Fibroblast of lung (primary cell): Measurements from ENCODE around the gene EFS. TPM values are rescaled to one million over a fixed set of nuclear protein-coding genes. Genes with fewer than 3 reads are reported as not detected.
A peak's percentile ranks its signal among the peaks of the same experiment; 100 is the strongest.

Source experiments
- DNase-seq, 2 donors: peaks; one replicate each; pipeline versions ENCODE4 v3.0.0 to v3.0.0-alpha.2; 2010; ENCODE audit warnings: low read depth in 2 of 2
- H2AFZ ChIP-seq: 2 replicates; pipeline ENCODE4 v1.5.1; 2012; ENCODE audit warnings: low read length, control low read depth, inconsistent platforms
- H3K27ac ChIP-seq: 2 replicates; pipeline ENCODE4 v1.5.1; 2011; ENCODE audit warnings: low read length, control low read depth; ENCODE audit not compliant: insufficient read depth
- H3K27me3 ChIP-seq: 2 replicates; pipeline ENCODE4 v1.5.1; 2011; ENCODE audit warnings: mild to moderate bottlenecking, low read length; ENCODE audit not compliant: control insufficient read depth, insufficient read depth
- H3K36me3 ChIP-seq: 2 replicates; pipeline ENCODE4 v1.5.1; 2011; ENCODE audit warnings: low read length; ENCODE audit not compliant: control insufficient read depth, insufficient read depth
- H3K4me1 ChIP-seq: 2 replicates; pipeline ENCODE4 v1.5.1; 2011; ENCODE audit warnings: low read length; ENCODE audit not compliant: control insufficient read depth, insufficient read depth; ENCODE audit errors: extremely low read depth
- H3K4me2 ChIP-seq: 2 replicates; pipeline ENCODE4 v1.5.1; 2011; ENCODE audit warnings: low read length, control low read depth; ENCODE audit not compliant: insufficient read depth; ENCODE audit errors: extremely low read depth
- H3K4me3 ChIP-seq, 4 experiments: fragments of 200-600 bp in 1 of 4; sonication (generic) in 1 of 4; replicated peaks in 1 of 4; 2 replicates each; pipeline ENCODE4 v1.5.1; 2011 to 2016; ENCODE audit warnings: low read length in 4 of 4, low read depth in 3 of 4, mild to moderate bottlenecking in 3 of 4, control low read depth in 2 of 4, inconsistent platforms in 1 of 4, mixed read lengths in 1 of 4; ENCODE audit not compliant: insufficient read depth in 1 of 4; ENCODE audit errors: control extremely low read depth in 1 of 4
- H3K79me2 ChIP-seq: 2 replicates; pipeline ENCODE4 v1.5.1; 2012; ENCODE audit warnings: mild to moderate bottlenecking, low read length, inconsistent platforms; ENCODE audit not compliant: control insufficient read depth, insufficient read depth
- H3K9ac ChIP-seq: 2 replicates; pipeline ENCODE4 v1.5.1; 2011; ENCODE audit warnings: mild to moderate bottlenecking, low read length, control low read depth; ENCODE audit not compliant: insufficient read depth
- H3K9me3 ChIP-seq: 2 replicates; pipeline ENCODE4 v1.5.1; 2012; ENCODE audit warnings: low read depth, low read length; ENCODE audit not compliant: control insufficient read depth, insufficient read depth
- H4K20me1 ChIP-seq: 2 replicates; pipeline ENCODE4 v1.5.1; 2011; ENCODE audit warnings: low read length; ENCODE audit not compliant: control insufficient read depth, insufficient read depth; ENCODE audit errors: extremely low read depth
- CTCF ChIP-seq, 2 donors: IDR thresholded peaks in 1 of 2; conservative IDR thresholded peaks in 1 of 2; 1 replicate in 1 of 2; 2 replicates in 1 of 2; pipeline ENCODE4 v1.5.1; 2011 to 2012; ENCODE audit warnings: low read length in 2 of 2, control low read depth in 1 of 2, inconsistent platforms in 1 of 2, low read depth in 1 of 2, mild to moderate bottlenecking in 1 of 2
- EZH2 ChIP-seq: IDR thresholded peaks from 2 replicates; pipeline ENCODE4 v1.5.1; 2012; ENCODE audit warnings: low read length, control low read depth, mild to moderate bottlenecking; ENCODE audit errors: missing control alignments
- polyA plus RNA-seq, 2 donors: library from polyadenylated mRNA; depleted of rRNA in 1 of 2; stranded (reverse) in 1 of 2; unstranded in 1 of 2; fragments of >200 nt; gene quantifications; 2 replicates each; pipeline ENCODE4 v1.2.1, GENCODE V29; 2011 to 2012; ENCODE audit warnings: missing spikeins in 1 of 2
- total RNA-seq: library from RNA; depleted of rRNA; stranded (reverse); fragments of >200 nt; gene quantifications from 2 replicates; pipeline ENCODE4 v1.2.1, GENCODE V29; 2014

The EFS gene
- total and polyA plus RNA-seq, 2 donors (not counting 1 experiment from before 2014, with no cell fraction given): 2.3 to 12.2 TPM

DNA sequence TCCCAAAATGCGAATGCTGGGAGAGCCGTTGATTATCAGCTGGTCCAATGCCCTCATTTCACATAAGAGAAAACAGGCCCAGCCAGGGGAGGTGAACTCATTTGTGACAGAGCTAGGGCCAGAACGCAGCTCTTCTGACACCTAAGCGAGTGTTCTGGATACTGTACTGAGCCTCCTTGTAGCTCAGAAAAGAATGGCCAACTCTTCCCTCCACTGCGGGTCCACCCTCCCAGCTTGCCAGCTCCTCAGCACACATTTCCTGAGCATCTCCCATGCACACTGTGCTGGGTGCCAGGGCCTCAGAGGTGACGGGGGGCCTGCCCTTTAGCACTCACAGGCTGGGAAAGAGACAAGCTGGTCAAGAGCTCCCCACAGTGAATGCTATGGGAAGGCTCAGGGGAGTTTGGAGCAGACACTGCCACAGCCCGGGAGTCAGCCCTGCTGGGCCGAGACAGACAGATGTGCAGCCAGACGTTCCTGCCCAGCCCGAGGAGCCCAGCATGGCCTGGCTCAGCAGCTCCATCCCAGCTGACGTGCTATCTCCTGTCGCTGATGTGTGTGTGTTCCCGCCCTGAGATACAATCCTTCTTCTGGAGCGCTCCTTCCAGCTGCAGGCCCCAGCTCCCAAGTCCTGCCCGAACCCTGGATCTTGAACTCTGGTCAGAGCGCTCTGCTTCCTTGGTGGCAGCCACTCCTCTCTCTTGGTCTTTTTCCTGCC, 15.4 kb upstream of the EFS start:
- DNase-seq: no peak
- Histone ChIP-seq H3K9ac (no peak overlapping the region), H3K4me2 (no peak overlapping the region), H3K36me3 (no peaks in the 10 kb centered on the region), H3K27ac (no peak overlapping the region), H3K4me3 (no peak overlapping the region), H3K9me3 (no peaks in the 10 kb centered on the region), H4K20me1 (no peaks in the 10 kb centered on the region), H3K27me3 (no peaks in the 10 kb centered on the region), H2AFZ (no peak overlapping the region), H3K79me2 (no peaks in the 10 kb centered on the region), H3K4me1 (no peaks in the 10 kb centered on the region)
- TF ChIP-seq EZH2: no peak
- no peak for TF ChIP-seq CTCF (conservative IDR thresholded peaks at IDR 0.05 in 1 of 2, IDR thresholded peaks at IDR 0.05 in 1 of 2; ENCODE audit: low read depth in 1 of 2, low read length in 2 of 2)

- Histone ChIP-seq H3K27me3 (no peaks in the 10 kb centered on the region), H3K4me1 (no peaks in the 10 kb centered on the region)
These were observed 14.6 kb upstream of the EFS start for GRCh38 chr14:23379366-23380196.

More at GRCh38 chr14:23379366-23380196, 14.6 kb upstream of the EFS start:
- Histone ChIP-seq H3K79me2 (no peaks in the 10 kb centered on the region), H2AFZ (no peak overlapping the region), H3K36me3 (no peaks in the 10 kb centered on the region), H3K4me2 (no peak overlapping the region), H4K20me1 (no peaks in the 10 kb centered on the region), H3K9ac (no peak overlapping the region), H3K9me3 (no peaks in the 10 kb centered on the region), H3K4me3 (no peak overlapping the region), H3K27ac (no peak overlapping the region)
- TF ChIP-seq EZH2 (no peak), CTCF (conservative IDR thresholded peaks at IDR 0.05 in 1 of 2, IDR thresholded peaks at IDR 0.05 in 1 of 2; ENCODE audit: low read depth in 1 of 2, low read length in 2 of 2) (peak; percentile 93 to 94)
- peak; percentile 10 to 42 for DNase-seq
